Left ventricle myocardium inferior (tissue), 1 donor: ENCODE measurements around the gene GSTP1. TPM values are rescaled to one million over a fixed set of nuclear protein-coding genes. Genes with fewer than 3 reads are reported as not detected.

Source experiments
- DNase-seq: peaks from one replicate; pipeline ENCODE4 v3.0.0-alpha.2; 2020
- H3K27ac ChIP-seq: fragments of 200-600 bp; replicated peaks from 2 replicates; pipeline ENCODE4 v1.8.0; 2021
- H3K27me3 ChIP-seq: fragments of 200-600 bp; 2 replicates; pipeline ENCODE4 v1.8.0; 2021; ENCODE audit warnings: low read depth
- H3K36me3 ChIP-seq: fragments of 200-600 bp; 2 replicates; pipeline ENCODE4 v1.8.0; 2021
- H3K4me1 ChIP-seq: fragments of 200-600 bp; 2 replicates; pipeline ENCODE4 v1.8.0; 2021
- H3K4me3 ChIP-seq: fragments of 200-600 bp; 2 replicates; pipeline ENCODE4 v1.8.0; 2021; ENCODE audit warnings: mild to moderate bottlenecking, moderate library complexity
- H3K9me3 ChIP-seq: fragments of 200-600 bp; replicated peaks from 2 replicates; pipeline ENCODE4 v1.8.0; 2021
- CTCF ChIP-seq: fragments of 200-600 bp; IDR thresholded peaks from 2 replicates; pipeline ENCODE4 v1.8.0; 2021; ENCODE audit warnings: antibody characterized with exemption, mild to moderate bottlenecking, borderline replicate concordance
- intact Hi-C: fragments of 100-400 bp; cut with micrococcal nuclease; formaldehyde crosslinking; loops from one replicate; pipeline ENCODE4 v1.11.0; 2022
- total RNA-seq: library from RNA; stranded (reverse); fragmentation: NEBNext Ultra II Directional; extraction: Animal tissue kit (Norgen Biotek cat#: 25700); gene quantifications from one replicate; pipeline ENCODE4 v1.2.1, GENCODE V29; 2021
- donor health status: DM: no; HTN: yes; CAD: no; lungs with severe emphysema.

The GSTP1 gene
- total RNA-seq, 1 donor from 2014 or later: 313 TPM

GRCh38 chr11:67539550-67539949 is 44.1 kb upstream of the GSTP1 start:
- Histone ChIP-seq H3K27me3 (no peaks in the 10 kb centered on the region), H3K27ac (no peak overlapping the region), H3K4me1 (peaks cover 8% of the 10 kb centered on the region), H3K9me3 (peaks cover 6% of the 10 kb centered on the region), H3K4me3 (no peak overlapping the region), H3K36me3 (no peaks in the 10 kb centered on the region)
- TF ChIP-seq CTCF: no peak
- intact Hi-C loops: no loop called here
- no peak for DNase-seq

- intact Hi-C loops: no loop called here
- Histone ChIP-seq H3K36me3 (no peaks in the 10 kb centered on the region), H3K4me3 (no peak overlapping the region), H3K27me3 (no peaks in the 10 kb centered on the region), H3K27ac (no peak overlapping the region), H3K9me3 (no peaks in the 10 kb centered on the region), H3K4me1 (peaks cover 17% of the 10 kb centered on the region)
- no peak for DNase-seq
- TF ChIP-seq CTCF: no peak
Measured at GRCh38 chr11:67541198-67541597, 42.4 kb upstream of the GSTP1 start.

GRCh38 chr11:67542169-67542568 is 41.4 kb upstream of the GSTP1 start:
- Histone ChIP-seq H3K27me3 (no peaks in the 10 kb centered on the region), H3K27ac (no peak overlapping the region), H3K4me3 (no peak overlapping the region), H3K36me3 (no peaks in the 10 kb centered on the region), H3K4me1 (peaks cover 17% of the 10 kb centered on the region), H3K9me3 (no peaks in the 10 kb centered on the region)
- no peak for DNase-seq
- intact Hi-C loops: no loop called here
- no peak for TF ChIP-seq CTCF

GRCh38 chr11:67542971-67543370 is 40.6 kb upstream of the GSTP1 start:
- H3K36me3 ChIP-seq: no peaks in the 10 kb centered on the region
- H3K9me3 ChIP-seq: no peaks in the 10 kb centered on the region
- H3K27ac ChIP-seq: no peak overlapping the region
- no peak for DNase-seq
- peaks cover 17% of the 10 kb centered on the region for H3K4me1 ChIP-seq
- intact Hi-C loops: no loop called here
- no peak for TF ChIP-seq CTCF
- no peak overlapping the region for H3K4me3 ChIP-seq
- no peaks in the 10 kb centered on the region for H3K27me3 ChIP-seq

GRCh38 chr11:67543585-67543984 is 40.0 kb upstream of the GSTP1 start:
- Histone ChIP-seq H3K9me3 (no peaks in the 10 kb centered on the region), H3K4me1 (peaks cover 17% of the 10 kb centered on the region), H3K4me3 (no peak overlapping the region), H3K27me3 (no peaks in the 10 kb centered on the region), H3K27ac (no peak overlapping the region), H3K36me3 (no peaks in the 10 kb centered on the region)
- intact Hi-C loops: no loop called here
- TF ChIP-seq CTCF: no peak
- no peak for DNase-seq
